Spleen (tissue), 11 donors: ENCODE data around the gene AKAP1. TPM values are rescaled to one million over a fixed set of nuclear protein-coding genes. Genes with fewer than 3 reads are reported as not detected.

Experiments
- DNase-seq: peaks from one replicate; pipeline ENCODE4 v3.0.0-alpha.2; 2020
- H3K27ac ChIP-seq, 8 donors: fragments of 200-600 bp; sonication (generic) in 7 of 8; 1 replicate in 4 of 8; 2 replicates in 4 of 8; pipeline versions ENCODE4 v1.5.0 to v1.8.0; 2016 to 2021; ENCODE audit warnings: inconsistent platforms in 4 of 8, mild to moderate bottlenecking in 4 of 8, moderate library complexity in 1 of 8
- H3K27me3 ChIP-seq, 7 donors: fragments of 200-600 bp; sonication (generic) in 6 of 7; replicated peaks in 1 of 7; 1 replicate in 4 of 7; 2 replicates in 3 of 7; pipeline versions ENCODE4 v1.5.0 to v1.8.0; 2016 to 2021; ENCODE audit warnings: inconsistent platforms in 3 of 7, mild to moderate bottlenecking in 1 of 7
- H3K36me3 ChIP-seq, 6 donors: fragments of 200-600 bp; sonication (generic) in 5 of 6; 1 replicate in 4 of 6; 2 replicates in 2 of 6; pipeline versions ENCODE4 v1.5.0 to v1.8.0; 2016 to 2021; ENCODE audit warnings: inconsistent platforms in 2 of 6
- H3K4me1 ChIP-seq, 6 donors: fragments of 200-600 bp; sonication (generic) in 5 of 6; 1 replicate in 3 of 6; 2 replicates in 3 of 6; pipeline versions ENCODE4 v1.5.0 to v1.8.0; 2016 to 2021; ENCODE audit warnings: inconsistent platforms in 3 of 6
- H3K4me3 ChIP-seq, 8 donors: fragments of 200-600 bp; sonication (generic) in 7 of 8; 1 replicate in 4 of 8; 2 replicates in 4 of 8; pipeline versions ENCODE4 v1.5.0 to v1.8.0; 2016 to 2021; ENCODE audit warnings: inconsistent platforms in 4 of 8, mild to moderate bottlenecking in 4 of 8, moderate library complexity in 2 of 8
- H3K9me3 ChIP-seq, 8 donors: fragments of 200-600 bp; sonication (generic) in 7 of 8; 1 replicate in 4 of 8; 2 replicates in 4 of 8; pipeline versions ENCODE4 v1.5.0 to v1.8.0; 2016 to 2021; ENCODE audit warnings: inconsistent platforms in 4 of 8
- POLR2A ChIP-seq, 3 donors: fragments of 450-650 bp; IDR thresholded peaks; one replicate each; pipeline ENCODE4 v1.5.1; 2017; ENCODE audit warnings: antibody characterized with exemption in 3 of 3, mild to moderate bottlenecking in 1 of 3
- POLR2AphosphoS5 ChIP-seq, 3 donors: sonication (generic); formaldehyde crosslinking; IDR thresholded peaks; one replicate each; pipeline ENCODE4 v1.5.1; 2017; ENCODE audit warnings: antibody characterized with exemption in 3 of 3
- WGBS, 5 donors: extraction: QIAGEN DNeasy Blood & Tissue Kit in 3 of 5; methylation state at CpG; one replicate each; pipeline versions ENCODE4 v1.1.5 to v1.1.7; 2013 to 2018; 5-methylcytosine and 5-hydroxymethylcytosine counted together
- intact Hi-C: fragments of 100-400 bp; cut with DNase I; formaldehyde crosslinking; loops from one replicate; pipeline ENCODE4 v1.15.0; 2023; ENCODE audit warnings: low total_unique reads
- polyA plus RNA-seq, 3 donors: library from polyadenylated mRNA; stranded (reverse); fragments of 200-250 nt; gene quantifications; one replicate each; pipeline ENCODE4 v1.2.1, GENCODE V29; 2013
- total RNA-seq, 7 donors: library from RNA; depleted of rRNA in 3 of 7; stranded (reverse); fragments of >200 nt in 3 of 7; fragmentation: NEBNext Ultra II Directional in 4 of 7; extraction: Animal tissue kit (Norgen Biotek cat#: 25700) in 4 of 7; gene quantifications; one replicate each; pipeline versions ENCODE4 v1.1.0 to v1.2.1, GENCODE V29; 2016 to 2021
- TF ChIP-seq, protein P1 (sequence below), 11 experiments: fragments of 200-600 bp in 7 of 11; fragments of 450-650 bp in 4 of 11; sonication (generic) in 4 of 11; IDR thresholded peaks in 8 of 11; conservative IDR thresholded peaks in 3 of 11; 1 replicate in 7 of 11; 2 replicates in 4 of 11; pipeline versions ENCODE4 v1.4.0 to v1.8.0; 2016 to 2021; ENCODE audit warnings: antibody characterized with exemption in 11 of 11, inconsistent platforms in 4 of 11, mild to moderate bottlenecking in 1 of 11
- donor health status: healthy with polysubstance abuse.
- donor health status: DM: no; HTN: no; CAD: no; lungs with moderate emphysema.
- donor health status: DM: no; HTN: no; CAD: no.
- donor health status: Bipolar disorder and iron deficiency.
- donor health status: healthy.
- donor health status: DM: no; HTN: no; CAD: no.
- donor health status: DM: yes; HTN: yes; CAD: no.

Gene AKAP1
- total and polyA plus RNA-seq, 10 donors, result 6.7 to 23.9 (median 17.6) TPM

DNA sequence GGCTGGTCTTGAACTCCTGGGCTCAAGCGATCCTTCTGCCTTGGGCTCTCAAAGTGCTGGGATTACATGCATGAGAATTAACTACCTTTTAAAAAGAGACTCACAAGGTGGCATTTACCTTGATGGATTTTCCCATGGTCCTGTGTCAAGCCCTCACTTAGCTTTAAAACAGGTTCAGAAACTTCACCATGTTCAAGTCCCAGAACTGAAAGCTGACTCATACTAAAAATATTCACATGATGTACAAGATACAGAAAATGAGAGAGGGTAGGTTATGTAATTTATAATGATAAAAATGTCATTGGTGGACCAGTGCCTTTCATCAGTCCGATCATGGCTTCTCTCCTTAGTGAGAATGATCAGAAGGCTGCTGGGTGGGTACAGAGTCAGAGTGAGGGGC is 4.3 kb upstream of the AKAP1 start:
- TF ChIP-seq POLR2AphosphoS5 (IDR thresholded peaks at IDR 0.05), result no peak
- TF ChIP-seq, protein P1, sequence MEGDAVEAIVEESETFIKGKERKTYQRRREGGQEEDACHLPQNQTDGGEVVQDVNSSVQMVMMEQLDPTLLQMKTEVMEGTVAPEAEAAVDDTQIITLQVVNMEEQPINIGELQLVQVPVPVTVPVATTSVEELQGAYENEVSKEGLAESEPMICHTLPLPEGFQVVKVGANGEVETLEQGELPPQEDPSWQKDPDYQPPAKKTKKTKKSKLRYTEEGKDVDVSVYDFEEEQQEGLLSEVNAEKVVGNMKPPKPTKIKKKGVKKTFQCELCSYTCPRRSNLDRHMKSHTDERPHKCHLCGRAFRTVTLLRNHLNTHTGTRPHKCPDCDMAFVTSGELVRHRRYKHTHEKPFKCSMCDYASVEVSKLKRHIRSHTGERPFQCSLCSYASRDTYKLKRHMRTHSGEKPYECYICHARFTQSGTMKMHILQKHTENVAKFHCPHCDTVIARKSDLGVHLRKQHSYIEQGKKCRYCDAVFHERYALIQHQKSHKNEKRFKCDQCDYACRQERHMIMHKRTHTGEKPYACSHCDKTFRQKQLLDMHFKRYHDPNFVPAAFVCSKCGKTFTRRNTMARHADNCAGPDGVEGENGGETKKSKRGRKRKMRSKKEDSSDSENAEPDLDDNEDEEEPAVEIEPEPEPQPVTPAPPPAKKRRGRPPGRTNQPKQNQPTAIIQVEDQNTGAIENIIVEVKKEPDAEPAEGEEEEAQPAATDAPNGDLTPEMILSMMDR (IDR thresholded peaks at IDR 0.05 in 8 of 11, conservative IDR thresholded peaks at IDR 0.05 in 3 of 11), result no peak
- no peak for TF ChIP-seq POLR2A (IDR thresholded peaks at IDR 0.05)
- no peaks in the 10 kb centered on the region for H3K9me3 ChIP-seq
- H3K4me1 ChIP-seq, result peaks cover 0 to 28% (median 12%) of the 10 kb centered on the region in 6 donors
- H3K36me3 ChIP-seq, result no peaks in the 10 kb centered on the region
- no peaks in the 10 kb centered on the region for H3K27me3 ChIP-seq
- DNase-seq, result no peak
- no peak overlapping the region for H3K27ac ChIP-seq
- no peak overlapping the region for H3K4me3 ChIP-seq
- 68 to 93% (median 89%) methylated on average over 2 of the region's 2 CpGs for WGBS, 5 donors
- intact Hi-C loops, result no loop called here

GRCh38 chr17:57082441-57082840 is 2.6 kb upstream of the AKAP1 start:
- Histone ChIP-seq H3K27me3 (no peaks in the 10 kb centered on the region), H3K4me1 (peaks cover 0 to 43% (median 25%) of the 10 kb centered on the region in 6 donors), H3K36me3 (no peaks in the 10 kb centered on the region), H3K4me3 (no peak overlapping the region), H3K27ac (no peak overlapping the region), H3K9me3 (no peaks in the 10 kb centered on the region)
- no peak for TF ChIP-seq POLR2AphosphoS5 (IDR thresholded peaks at IDR 0.05)
- TF ChIP-seq, protein P1 (IDR thresholded peaks at IDR 0.05 in 8 of 11, conservative IDR thresholded peaks at IDR 0.05 in 3 of 11), result no peak
- no peak for TF ChIP-seq POLR2A (IDR thresholded peaks at IDR 0.05)
- WGBS, 5 donors, result 64 to 87% (median 75%) methylated on average over 2 of the region's 2 CpGs
- DNase-seq, result no peak
- intact Hi-C loops, result no loop called here

GRCh38 chr17:57084361-57084801 is 665 bp upstream of the AKAP1 start:
- Histone ChIP-seq H3K27ac (peak overlapping the region; percentile 90 to 98 (median 94)), H3K4me3 (peak overlapping the region; percentile 70 to 99 (median 89)), H3K4me1 (peaks cover 0 to 48% (median 25%) of the 10 kb centered on the region in 6 donors), H3K27me3 (no peaks in the 10 kb centered on the region), H3K36me3 (no peaks in the 10 kb centered on the region), H3K9me3 (no peaks in the 10 kb centered on the region)
- intact Hi-C loops, result no loop called here
- 0 to 1% (median 1%) methylated on average over 7 of the region's 7 CpGs for WGBS, 5 donors
- no peak for TF ChIP-seq POLR2AphosphoS5 (IDR thresholded peaks at IDR 0.05)
- TF ChIP-seq, protein P1 (IDR thresholded peaks at IDR 0.05 in 8 of 11, conservative IDR thresholded peaks at IDR 0.05 in 3 of 11), result no peak
- no peak for TF ChIP-seq POLR2A (IDR thresholded peaks at IDR 0.05)
- no peak for DNase-seq

DNA sequence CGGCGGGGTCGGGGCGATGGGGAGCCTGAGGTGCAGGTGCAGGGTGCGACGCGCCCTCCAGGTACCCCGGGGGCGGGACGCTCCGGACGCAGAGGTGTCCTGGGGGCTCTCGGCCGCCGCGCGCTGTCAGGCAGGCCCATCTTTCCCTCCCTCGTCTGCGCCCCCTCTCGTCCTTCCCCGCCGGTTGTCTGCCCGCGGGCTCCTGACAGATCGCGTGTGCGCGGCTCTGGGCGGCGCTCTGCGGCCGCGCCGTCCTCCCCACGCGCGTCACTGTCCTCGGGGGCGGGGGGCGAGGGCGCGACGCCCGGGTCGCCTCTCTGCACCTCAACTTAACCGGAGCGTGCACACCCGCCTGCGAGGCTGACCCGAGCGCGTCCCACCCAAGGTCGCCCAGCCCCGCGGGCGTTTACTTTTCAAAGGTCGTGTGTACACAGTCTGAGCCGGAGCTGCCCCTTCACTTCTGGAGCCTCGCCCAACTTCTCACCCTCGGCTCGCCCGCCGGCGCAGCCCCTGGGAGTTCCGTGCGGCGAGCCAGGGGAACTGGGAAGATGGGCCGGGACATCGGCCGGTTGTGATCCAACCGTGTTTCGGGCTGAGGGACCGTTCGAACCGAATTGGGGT is 512 bp downstream of the AKAP1 start:
- no peak for DNase-seq
- no peaks in the 10 kb centered on the region for H3K36me3 ChIP-seq
- TF ChIP-seq POLR2AphosphoS5 (IDR thresholded peaks at IDR 0.05), result peak in 1 of 3 donors; percentile 22
- no peak for TF ChIP-seq POLR2A (IDR thresholded peaks at IDR 0.05)
- peak overlapping the region; percentile 72 to 98 (median 93) for H3K27ac ChIP-seq
- peak overlapping the region; percentile 79 to 99 (median 89) for H3K4me3 ChIP-seq
- H3K4me1 ChIP-seq, result peaks cover 0 to 48% (median 25%) of the 10 kb centered on the region in 6 donors
- no peaks in the 10 kb centered on the region for H3K27me3 ChIP-seq
- 0 to 1% (median 0%) methylated on average over 17 to 75 of the region's 75 CpGs for WGBS, 5 donors
- intact Hi-C loops, result no loop called here
- no peaks in the 10 kb centered on the region for H3K9me3 ChIP-seq
